ENCODE measurements around the gene PAXIP1.

DNA sequence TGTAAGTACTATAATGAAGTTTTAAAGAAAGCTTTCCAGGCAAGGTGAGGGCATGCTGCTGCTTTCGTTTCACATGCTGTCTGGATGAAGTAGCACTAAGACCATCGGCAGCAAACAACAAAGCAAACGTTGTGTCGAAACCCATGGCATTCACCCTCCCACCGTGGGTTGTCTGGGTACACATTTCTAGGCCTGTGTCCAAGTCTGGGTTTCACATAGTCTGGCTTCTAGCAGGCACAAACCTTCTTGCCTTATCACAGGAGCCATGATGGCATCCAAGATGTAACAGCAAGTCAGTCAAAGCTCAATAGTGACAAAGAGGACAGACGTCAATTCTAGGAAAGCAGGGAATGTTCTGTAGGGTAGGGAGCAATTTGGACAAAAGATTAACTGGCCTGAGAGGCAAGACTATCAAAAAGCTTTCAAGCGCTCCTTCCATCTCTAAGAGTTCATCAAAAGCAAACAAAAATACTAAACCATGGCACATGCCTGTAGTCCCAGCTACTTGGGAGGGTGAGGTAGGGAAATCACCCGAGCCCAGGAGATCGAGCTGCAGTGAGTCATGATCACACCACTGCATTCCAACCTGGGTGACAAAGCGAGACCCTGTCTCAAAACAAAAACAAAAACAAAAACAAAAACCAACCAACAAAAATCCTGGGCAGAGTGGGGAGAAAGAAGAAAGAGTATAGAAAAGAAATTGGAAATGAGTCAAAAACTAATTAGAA is 42.7 kb downstream of the PAXIP1 start:
- TF ChIP-seq, protein P1, sequence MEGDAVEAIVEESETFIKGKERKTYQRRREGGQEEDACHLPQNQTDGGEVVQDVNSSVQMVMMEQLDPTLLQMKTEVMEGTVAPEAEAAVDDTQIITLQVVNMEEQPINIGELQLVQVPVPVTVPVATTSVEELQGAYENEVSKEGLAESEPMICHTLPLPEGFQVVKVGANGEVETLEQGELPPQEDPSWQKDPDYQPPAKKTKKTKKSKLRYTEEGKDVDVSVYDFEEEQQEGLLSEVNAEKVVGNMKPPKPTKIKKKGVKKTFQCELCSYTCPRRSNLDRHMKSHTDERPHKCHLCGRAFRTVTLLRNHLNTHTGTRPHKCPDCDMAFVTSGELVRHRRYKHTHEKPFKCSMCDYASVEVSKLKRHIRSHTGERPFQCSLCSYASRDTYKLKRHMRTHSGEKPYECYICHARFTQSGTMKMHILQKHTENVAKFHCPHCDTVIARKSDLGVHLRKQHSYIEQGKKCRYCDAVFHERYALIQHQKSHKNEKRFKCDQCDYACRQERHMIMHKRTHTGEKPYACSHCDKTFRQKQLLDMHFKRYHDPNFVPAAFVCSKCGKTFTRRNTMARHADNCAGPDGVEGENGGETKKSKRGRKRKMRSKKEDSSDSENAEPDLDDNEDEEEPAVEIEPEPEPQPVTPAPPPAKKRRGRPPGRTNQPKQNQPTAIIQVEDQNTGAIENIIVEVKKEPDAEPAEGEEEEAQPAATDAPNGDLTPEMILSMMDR (IDR thresholded peaks at IDR 0.05): no peak
- TF ChIP-seq POLR2A (IDR thresholded peaks at IDR 0.05): no peak

Measured in heart left ventricle (tissue), 13 donors.